OCI-LY3 (cell line): ENCODE data around the gene KLF2.

ENCODE experiments used
- EZH2phosphoT487 ChIP-seq: fragments of 200-600 bp; shearing (Covaris generic); IDR thresholded peaks from 2 replicates; pipeline ENCODE4 v1.6.1; 2018; ENCODE audit warnings: antibody characterized with exemption, mixed run types, low read depth
- TF ChIP-seq, protein P1 (sequence below): fragments of 200-600, 300-600 bp; sonication (generic); IDR thresholded peaks from 2 replicates; pipeline ENCODE4 v1.5.1; 2014; ENCODE audit warnings: antibody characterized with exemption, low read length, low read depth

GRCh38 chr19:16330806-16331690, 6.4 kb downstream of the KLF2 start:
- TF ChIP-seq, protein P1, sequence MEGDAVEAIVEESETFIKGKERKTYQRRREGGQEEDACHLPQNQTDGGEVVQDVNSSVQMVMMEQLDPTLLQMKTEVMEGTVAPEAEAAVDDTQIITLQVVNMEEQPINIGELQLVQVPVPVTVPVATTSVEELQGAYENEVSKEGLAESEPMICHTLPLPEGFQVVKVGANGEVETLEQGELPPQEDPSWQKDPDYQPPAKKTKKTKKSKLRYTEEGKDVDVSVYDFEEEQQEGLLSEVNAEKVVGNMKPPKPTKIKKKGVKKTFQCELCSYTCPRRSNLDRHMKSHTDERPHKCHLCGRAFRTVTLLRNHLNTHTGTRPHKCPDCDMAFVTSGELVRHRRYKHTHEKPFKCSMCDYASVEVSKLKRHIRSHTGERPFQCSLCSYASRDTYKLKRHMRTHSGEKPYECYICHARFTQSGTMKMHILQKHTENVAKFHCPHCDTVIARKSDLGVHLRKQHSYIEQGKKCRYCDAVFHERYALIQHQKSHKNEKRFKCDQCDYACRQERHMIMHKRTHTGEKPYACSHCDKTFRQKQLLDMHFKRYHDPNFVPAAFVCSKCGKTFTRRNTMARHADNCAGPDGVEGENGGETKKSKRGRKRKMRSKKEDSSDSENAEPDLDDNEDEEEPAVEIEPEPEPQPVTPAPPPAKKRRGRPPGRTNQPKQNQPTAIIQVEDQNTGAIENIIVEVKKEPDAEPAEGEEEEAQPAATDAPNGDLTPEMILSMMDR = no peak
- TF ChIP-seq EZH2phosphoT487 = no peak
